Fibroblast of villous mesenchyme (primary cell): ENCODE measurements around the gene PEX3. TPM values are rescaled to one million over a fixed set of nuclear protein-coding genes. Genes with fewer than 3 reads are reported as not detected.
"Not testable (repeated sequence)": the region's sequence is repeated elsewhere in the genome, so short reads cannot be mapped to it uniquely, and the experiment has no call there.

Experiments used
- DNase-seq: peaks from one replicate; pipeline ENCODE4 v3.0.0-alpha.2; 2010; ENCODE audit warnings: low read depth
- H3K4me3 ChIP-seq: 2 replicates; pipeline ENCODE4 v1.5.1; 2011; ENCODE audit warnings: low read depth, mild to moderate bottlenecking, low read length
- total RNA-seq: library from RNA; depleted of rRNA; stranded (reverse); fragments of >200 nt; gene quantifications from 2 replicates; pipeline ENCODE4 v1.2.3, GENCODE V29; 2012
- TF ChIP-seq, protein P1 (sequence below): IDR thresholded peaks from 2 replicates; pipeline ENCODE4 v1.5.1; 2012; ENCODE audit warnings: low read depth, mild to moderate bottlenecking, low read length; ENCODE audit not compliant: insufficient read depth

Gene PEX3
- total RNA-seq, 1 donor = 24.6 TPM

DNA sequence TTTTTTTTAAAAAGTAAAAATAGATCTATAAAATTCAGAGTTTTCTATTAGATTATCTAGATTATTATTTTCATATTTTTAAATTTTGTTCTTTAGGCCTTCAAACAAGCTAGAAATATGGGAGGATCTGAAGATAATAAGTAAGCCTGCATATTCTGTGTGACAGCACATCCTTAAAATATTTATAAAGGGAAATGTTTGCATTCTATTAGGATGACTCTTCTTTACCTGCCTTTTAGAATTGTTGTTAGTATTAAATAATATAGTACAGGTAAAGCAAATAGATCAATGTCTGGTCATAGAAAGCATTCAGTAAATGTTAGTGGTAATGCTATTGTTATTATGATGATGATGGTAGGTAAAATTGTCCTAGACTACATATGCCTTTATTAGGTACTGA, 17.4 kb downstream of the PEX3 start:
- no peak overlapping the region for H3K4me3 ChIP-seq
- DNase-seq = no peak
- TF ChIP-seq, protein P1, sequence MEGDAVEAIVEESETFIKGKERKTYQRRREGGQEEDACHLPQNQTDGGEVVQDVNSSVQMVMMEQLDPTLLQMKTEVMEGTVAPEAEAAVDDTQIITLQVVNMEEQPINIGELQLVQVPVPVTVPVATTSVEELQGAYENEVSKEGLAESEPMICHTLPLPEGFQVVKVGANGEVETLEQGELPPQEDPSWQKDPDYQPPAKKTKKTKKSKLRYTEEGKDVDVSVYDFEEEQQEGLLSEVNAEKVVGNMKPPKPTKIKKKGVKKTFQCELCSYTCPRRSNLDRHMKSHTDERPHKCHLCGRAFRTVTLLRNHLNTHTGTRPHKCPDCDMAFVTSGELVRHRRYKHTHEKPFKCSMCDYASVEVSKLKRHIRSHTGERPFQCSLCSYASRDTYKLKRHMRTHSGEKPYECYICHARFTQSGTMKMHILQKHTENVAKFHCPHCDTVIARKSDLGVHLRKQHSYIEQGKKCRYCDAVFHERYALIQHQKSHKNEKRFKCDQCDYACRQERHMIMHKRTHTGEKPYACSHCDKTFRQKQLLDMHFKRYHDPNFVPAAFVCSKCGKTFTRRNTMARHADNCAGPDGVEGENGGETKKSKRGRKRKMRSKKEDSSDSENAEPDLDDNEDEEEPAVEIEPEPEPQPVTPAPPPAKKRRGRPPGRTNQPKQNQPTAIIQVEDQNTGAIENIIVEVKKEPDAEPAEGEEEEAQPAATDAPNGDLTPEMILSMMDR = no peak

DNA sequence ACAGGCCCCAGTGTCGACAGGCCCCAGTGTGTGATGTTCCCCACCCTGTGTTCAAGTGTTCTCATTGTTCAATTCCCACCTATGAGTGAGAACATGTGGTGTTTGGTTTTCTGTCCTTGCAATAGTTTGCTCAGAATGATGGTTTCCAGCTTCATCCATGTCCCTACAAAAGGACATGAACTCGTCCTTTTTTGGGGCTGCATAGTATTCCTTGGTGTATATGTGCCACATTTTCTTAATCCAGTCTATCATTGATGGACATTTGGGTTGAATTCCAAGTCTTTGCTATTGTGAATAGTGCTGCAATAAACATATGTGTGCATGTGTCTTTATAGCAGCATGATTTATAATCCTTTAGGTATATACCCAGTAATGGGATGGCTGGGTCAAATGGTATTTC, 18.2 kb downstream of the PEX3 start:
- DNase-seq, H3K4me3 ChIP-seq: not testable (repeated sequence)

GRCh38 chr6:143471822-143472221, 21.2 kb downstream of the PEX3 start:
- no peak for DNase-seq
- no peak overlapping the region for H3K4me3 ChIP-seq
- TF ChIP-seq, protein P1 = no peak

DNA sequence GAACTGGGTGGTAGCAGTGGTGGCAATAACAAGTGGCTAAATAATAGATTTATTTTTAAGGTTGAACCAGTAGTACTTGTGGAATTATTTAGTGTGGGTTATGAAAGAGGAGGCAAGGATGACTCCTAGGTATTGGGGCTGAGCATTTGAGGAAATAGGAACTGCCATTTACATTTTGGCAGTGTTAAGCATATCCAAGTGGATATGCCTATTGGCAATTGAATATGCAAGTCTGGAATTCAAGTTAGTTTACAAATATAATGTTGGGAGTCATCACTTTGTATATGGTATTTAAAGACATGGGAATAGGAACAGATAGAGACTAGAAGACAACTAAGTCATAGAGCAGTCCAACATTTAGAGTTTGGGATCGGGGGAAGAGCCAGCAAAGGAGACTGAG, 25.9 kb downstream of the PEX3 start:
- no peak for DNase-seq
- TF ChIP-seq, protein P1 = no peak
- H3K4me3 ChIP-seq = no peak overlapping the region

DNA sequence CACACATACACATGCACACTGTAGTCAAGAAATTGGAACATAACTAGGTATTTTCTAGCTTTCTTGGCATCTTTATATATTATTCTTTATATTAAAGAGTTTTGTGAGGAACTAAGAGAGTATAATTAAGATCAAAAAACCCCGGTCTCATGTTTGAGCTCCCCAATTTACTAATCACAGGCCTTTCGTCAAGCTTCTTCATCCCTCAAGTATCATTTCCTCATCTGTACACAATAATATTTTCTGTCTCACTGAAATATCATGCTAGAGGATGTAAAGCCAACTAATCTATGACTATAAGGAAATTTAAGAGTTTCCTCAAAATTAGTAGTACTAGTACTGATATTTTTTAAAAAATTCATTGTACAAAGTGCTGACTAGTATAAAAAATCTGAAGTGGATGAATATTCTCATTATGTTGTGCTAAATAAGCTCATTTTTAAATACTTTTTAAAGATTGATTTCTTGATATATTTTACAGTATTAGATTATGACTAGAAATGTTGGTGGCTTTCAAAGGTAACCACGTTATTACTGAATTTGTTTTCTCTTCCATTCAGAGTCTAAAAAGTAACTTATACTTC, 28.0 kb downstream of the PEX3 start:
- TF ChIP-seq, protein P1 = no peak
- H3K4me3 ChIP-seq = no peak overlapping the region
- no peak for DNase-seq

GRCh38 chr6:143482593-143482992, 32.0 kb downstream of the PEX3 start:
- no peak overlapping the region for H3K4me3 ChIP-seq
- TF ChIP-seq, protein P1 = no peak
- no peak for DNase-seq

GRCh38 chr6:143485967-143486366, 35.4 kb downstream of the PEX3 start:
- DNase-seq = no peak
- no peak overlapping the region for H3K4me3 ChIP-seq
- TF ChIP-seq, protein P1 = no peak
